ENCODE data around the gene IRF2.

DNA sequence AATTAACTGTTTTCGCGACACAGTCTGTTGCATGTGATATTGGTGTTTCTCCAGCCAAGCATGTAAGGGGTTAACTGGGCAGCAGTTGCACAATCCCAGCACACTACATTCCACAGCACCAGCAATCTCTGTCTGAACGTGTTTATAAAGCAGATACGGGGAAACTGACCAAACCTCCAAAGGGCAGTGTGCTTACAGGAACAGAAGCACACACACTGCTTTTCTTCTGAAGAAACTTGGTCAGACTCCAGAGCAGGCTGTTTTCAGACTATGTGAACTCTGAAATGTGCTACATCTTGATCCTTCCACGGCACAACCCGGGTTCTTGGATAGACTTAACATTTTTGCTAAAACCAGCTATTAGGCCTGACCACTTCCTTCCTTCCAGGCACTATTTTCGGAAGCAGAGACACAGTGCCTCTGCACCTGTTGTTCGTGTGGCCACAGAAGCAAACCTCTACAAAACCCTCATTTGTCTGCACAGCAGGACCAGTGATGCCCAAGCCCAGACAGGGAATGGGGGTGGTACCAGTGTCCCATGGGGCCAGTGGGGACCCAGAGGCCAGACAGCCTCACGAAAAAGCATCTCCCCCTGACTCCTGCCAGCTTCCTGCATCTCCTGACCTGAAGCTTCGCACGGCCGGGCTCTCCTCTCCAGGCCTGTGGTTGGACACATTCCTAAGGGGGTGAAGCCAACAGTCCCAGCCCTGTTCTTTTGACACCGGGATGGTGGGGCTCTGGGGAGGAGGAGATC, 90.1 kb downstream of the IRF2 start:
- TF ChIP-seq, protein P1, sequence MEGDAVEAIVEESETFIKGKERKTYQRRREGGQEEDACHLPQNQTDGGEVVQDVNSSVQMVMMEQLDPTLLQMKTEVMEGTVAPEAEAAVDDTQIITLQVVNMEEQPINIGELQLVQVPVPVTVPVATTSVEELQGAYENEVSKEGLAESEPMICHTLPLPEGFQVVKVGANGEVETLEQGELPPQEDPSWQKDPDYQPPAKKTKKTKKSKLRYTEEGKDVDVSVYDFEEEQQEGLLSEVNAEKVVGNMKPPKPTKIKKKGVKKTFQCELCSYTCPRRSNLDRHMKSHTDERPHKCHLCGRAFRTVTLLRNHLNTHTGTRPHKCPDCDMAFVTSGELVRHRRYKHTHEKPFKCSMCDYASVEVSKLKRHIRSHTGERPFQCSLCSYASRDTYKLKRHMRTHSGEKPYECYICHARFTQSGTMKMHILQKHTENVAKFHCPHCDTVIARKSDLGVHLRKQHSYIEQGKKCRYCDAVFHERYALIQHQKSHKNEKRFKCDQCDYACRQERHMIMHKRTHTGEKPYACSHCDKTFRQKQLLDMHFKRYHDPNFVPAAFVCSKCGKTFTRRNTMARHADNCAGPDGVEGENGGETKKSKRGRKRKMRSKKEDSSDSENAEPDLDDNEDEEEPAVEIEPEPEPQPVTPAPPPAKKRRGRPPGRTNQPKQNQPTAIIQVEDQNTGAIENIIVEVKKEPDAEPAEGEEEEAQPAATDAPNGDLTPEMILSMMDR (conservative IDR thresholded peaks at IDR 0.05), result no peak
- no peak for TF ChIP-seq ZFX (IDR thresholded peaks at IDR 0.05)

Measured in C4-2B (cell line).